ENCODE data around the gene KDM2B. TPM values are rescaled to one million over a fixed set of nuclear protein-coding genes. Genes with fewer than 3 reads are reported as not detected.

The KDM2B gene
- total RNA-seq, 1 experiment from 2014 or later, result 45.1 TPM

DNA sequence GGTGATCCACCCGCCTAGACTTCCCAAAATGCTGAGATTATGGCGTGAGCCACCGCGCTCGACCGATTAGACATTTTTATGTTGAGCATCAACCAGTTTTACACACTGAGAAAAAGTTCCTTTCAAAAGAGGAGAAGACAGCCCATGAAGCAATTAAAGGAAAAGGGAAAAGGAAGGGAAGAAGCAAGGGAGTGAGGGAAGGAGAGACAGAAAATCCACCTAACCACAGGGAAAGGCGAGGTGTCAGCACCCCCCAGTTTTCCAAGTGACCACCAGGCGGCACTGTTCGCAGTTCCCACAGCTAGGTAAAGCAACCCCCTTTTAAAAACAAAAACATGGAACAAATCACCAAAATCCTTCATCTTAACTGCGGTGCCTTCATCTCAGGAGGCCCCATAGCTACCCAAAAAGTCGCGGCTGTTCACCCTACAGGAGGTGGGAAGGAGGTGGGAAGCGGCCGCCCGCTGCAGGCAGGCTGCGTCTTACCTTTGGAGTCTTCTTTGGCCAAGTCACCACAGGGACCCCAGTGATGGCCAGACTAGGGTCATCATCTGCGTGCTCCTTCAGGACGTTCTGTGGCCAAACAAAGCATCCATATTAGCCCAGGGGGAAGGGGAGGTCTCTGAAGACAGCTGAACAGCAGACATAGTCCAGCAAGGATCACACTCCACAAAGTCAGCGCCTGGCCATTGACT, 86.6 kb downstream of the KDM2B start:
- Histone ChIP-seq H3K4me2 (no peak overlapping the region), H3K36me3 (ENCODE audit: low read depth) (no peaks in the 10 kb centered on the region), H2AFZ (no peak overlapping the region), H3K27me3 (ENCODE audit: insufficient read depth, low read depth) (no peaks in the 10 kb centered on the region), H3K4me3 (no peak overlapping the region), H3K9me2 (ENCODE audit: insufficient read depth) (no peaks in the 10 kb centered on the region), H3K27ac (no peak overlapping the region), H4K20me1 (ENCODE audit: insufficient read depth) (no peaks in the 10 kb centered on the region; the same call in 1 of the 2 replicates), H3K79me2 (ENCODE audit: low read depth) (no peaks in the 10 kb centered on the region), H3K4me1 (replicated peaks; ENCODE audit: insufficient read depth) (no peaks in the 10 kb centered on the region), H3F3A (ENCODE audit: insufficient read depth, low read depth) (no peaks in the 10 kb centered on the region), H3K9me3 (ENCODE audit: insufficient read depth, low read depth) (no peaks in the 10 kb centered on the region)
- intact Hi-C loops (cut with micrococcal nuclease; ENCODE audit: unreplicated experiment), result no loop called here
- DNase-seq, result peak in 1 of 2 experiments; percentile 39
- no peak for TF ChIP-seq EZH2 (IDR thresholded peaks at IDR 0.05; ENCODE audit: low read depth)
- TF ChIP-seq, protein P1, sequence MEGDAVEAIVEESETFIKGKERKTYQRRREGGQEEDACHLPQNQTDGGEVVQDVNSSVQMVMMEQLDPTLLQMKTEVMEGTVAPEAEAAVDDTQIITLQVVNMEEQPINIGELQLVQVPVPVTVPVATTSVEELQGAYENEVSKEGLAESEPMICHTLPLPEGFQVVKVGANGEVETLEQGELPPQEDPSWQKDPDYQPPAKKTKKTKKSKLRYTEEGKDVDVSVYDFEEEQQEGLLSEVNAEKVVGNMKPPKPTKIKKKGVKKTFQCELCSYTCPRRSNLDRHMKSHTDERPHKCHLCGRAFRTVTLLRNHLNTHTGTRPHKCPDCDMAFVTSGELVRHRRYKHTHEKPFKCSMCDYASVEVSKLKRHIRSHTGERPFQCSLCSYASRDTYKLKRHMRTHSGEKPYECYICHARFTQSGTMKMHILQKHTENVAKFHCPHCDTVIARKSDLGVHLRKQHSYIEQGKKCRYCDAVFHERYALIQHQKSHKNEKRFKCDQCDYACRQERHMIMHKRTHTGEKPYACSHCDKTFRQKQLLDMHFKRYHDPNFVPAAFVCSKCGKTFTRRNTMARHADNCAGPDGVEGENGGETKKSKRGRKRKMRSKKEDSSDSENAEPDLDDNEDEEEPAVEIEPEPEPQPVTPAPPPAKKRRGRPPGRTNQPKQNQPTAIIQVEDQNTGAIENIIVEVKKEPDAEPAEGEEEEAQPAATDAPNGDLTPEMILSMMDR (conservative IDR thresholded peaks at IDR 0.05), result peak; percentile 90
- BruUV-seq (replicated peaks), result no TSS peak
- ChIA-PET POLR2A (ENCODE audit: unreplicated experiment) (no interaction called here), CTCF (interaction anchor here (0.5 kb wide), 1 partner anchor 164 kb away, joined by 10 read pairs; no protein-coding TSS in a partner anchor)

DNA sequence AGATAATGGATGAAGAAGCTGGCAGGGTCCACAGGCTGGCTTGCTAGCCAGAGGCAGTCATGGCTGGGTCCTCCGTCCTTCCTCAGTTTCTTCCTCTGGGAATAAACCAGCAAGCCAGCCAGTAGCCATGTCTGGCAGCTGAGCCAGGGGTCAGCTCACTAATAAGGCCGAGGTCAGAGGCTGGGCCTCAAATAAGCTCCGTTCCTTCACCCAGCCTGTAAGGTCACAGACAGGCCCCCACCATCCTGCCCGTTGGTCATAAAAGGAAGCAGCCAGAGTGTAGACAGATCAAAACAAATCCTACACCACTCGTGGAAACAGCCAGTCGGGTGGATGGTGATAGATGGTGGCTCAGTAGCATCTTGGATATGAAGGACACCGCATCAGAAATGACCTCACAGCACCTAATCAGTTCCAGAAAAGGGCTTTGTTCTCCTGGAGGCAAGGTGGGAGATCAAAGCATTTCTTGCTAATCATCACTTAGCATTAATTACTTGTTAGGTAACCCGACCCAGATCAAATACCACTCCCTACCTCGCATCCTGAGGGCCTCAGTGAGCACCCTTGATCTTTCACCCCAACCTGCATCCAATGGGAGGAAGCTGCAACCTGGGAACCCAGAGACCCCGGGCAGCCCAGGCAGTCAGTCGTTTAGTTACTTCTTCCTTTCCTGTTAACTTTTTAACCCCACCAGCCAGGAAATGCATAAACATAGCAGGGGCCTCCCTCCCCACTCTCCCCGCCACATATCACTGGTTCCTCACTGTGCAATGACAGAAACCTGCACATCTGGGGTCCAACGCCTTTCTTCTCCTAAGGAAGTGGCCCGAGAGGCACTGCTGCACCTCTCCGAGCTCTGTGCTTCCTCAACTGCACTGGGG, 90.2 kb downstream of the KDM2B start:
- CTCF ChIA-PET, result interaction anchor here (0.7 kb wide), 1 partner anchor 9 kb away, joined by 5 read pairs; no protein-coding TSS in a partner anchor
- Histone ChIP-seq H3K27ac (no peak overlapping the region), H3K4me3 (no peak overlapping the region), H3K4me2 (no peak overlapping the region), H3K4me1 (replicated peaks; ENCODE audit: insufficient read depth) (no peaks in the 10 kb centered on the region), H4K20me1 (ENCODE audit: insufficient read depth) (no peaks in the 10 kb centered on the region; the same call in 1 of the 2 replicates), H2AFZ (no peak overlapping the region), H3K36me3 (ENCODE audit: low read depth) (no peaks in the 10 kb centered on the region), H3K9me2 (ENCODE audit: insufficient read depth) (no peaks in the 10 kb centered on the region), H3F3A (ENCODE audit: insufficient read depth, low read depth) (no peaks in the 10 kb centered on the region), H3K27me3 (ENCODE audit: insufficient read depth, low read depth) (no peaks in the 10 kb centered on the region), H3K79me2 (ENCODE audit: low read depth) (no peaks in the 10 kb centered on the region), H3K9me3 (ENCODE audit: insufficient read depth, low read depth) (no peaks in the 10 kb centered on the region)
- POLR2A ChIA-PET (ENCODE audit: unreplicated experiment), result no interaction called here
- intact Hi-C loops (cut with micrococcal nuclease; ENCODE audit: unreplicated experiment), result no loop called here
- no peak for TF ChIP-seq EZH2 (IDR thresholded peaks at IDR 0.05; ENCODE audit: low read depth)
- TF ChIP-seq, protein P1 (conservative IDR thresholded peaks at IDR 0.05), result no peak
- DNase-seq, result no peak
- BruUV-seq (replicated peaks), result no TSS peak

DNA sequence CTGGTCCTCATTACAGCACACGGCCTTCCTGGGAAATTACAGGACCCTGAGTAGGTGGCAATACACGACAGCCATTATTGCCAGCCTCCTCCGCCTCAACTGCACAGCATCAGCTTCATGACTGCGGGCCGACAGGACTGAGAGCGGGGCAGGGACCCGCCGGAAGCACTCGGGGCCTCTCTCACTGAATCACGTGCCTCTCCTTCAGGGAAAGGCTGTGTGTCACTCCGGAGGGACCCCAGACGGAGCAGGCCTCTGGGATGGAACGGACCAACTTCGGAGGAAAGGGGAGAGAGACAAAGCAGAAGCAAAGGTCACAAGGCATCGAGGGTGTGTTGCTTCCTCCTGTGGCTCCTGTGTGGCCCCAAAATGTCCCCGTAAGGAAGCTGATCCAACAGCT, 90.9 kb downstream of the KDM2B start:
- Histone ChIP-seq H3K79me2 (ENCODE audit: low read depth) (no peaks in the 10 kb centered on the region), H3K36me3 (ENCODE audit: low read depth) (no peaks in the 10 kb centered on the region), H3K9me3 (ENCODE audit: insufficient read depth, low read depth) (no peaks in the 10 kb centered on the region), H2AFZ (no peak overlapping the region), H3K9me2 (ENCODE audit: insufficient read depth) (no peaks in the 10 kb centered on the region), H4K20me1 (ENCODE audit: insufficient read depth) (no peaks in the 10 kb centered on the region; the same call in 1 of the 2 replicates), H3K4me3 (no peak overlapping the region), H3K27me3 (ENCODE audit: insufficient read depth, low read depth) (no peaks in the 10 kb centered on the region), H3K4me2 (no peak overlapping the region), H3K4me1 (replicated peaks; ENCODE audit: insufficient read depth) (no peaks in the 10 kb centered on the region), H3K27ac (no peak overlapping the region), H3F3A (ENCODE audit: insufficient read depth, low read depth) (no peaks in the 10 kb centered on the region)
- TF ChIP-seq EZH2 (IDR thresholded peaks at IDR 0.05; ENCODE audit: low read depth), result no peak
- TF ChIP-seq, protein P1 (conservative IDR thresholded peaks at IDR 0.05), result no peak
- intact Hi-C loops (cut with micrococcal nuclease; ENCODE audit: unreplicated experiment), result no loop called here
- BruUV-seq (replicated peaks), result no TSS peak
- POLR2A ChIA-PET (ENCODE audit: unreplicated experiment), result no interaction called here
- DNase-seq, result no peak
- CTCF ChIA-PET, result no interaction called here
